ENCODE results near the gene PROS1. TPM values are rescaled to one million over a fixed set of nuclear protein-coding genes. Genes with fewer than 3 reads are reported as not detected.
"Not testable (repeated sequence)": the region's sequence is repeated elsewhere in the genome, so short reads cannot be mapped to it uniquely, and the experiment has no call there.

PROS1 gene
- total RNA-seq, 1 experiment from 2014 or later: 5.5 TPM

GRCh38 chr3:93961489-93961888, 12.2 kb downstream of the PROS1 start:
- CTCF ChIA-PET: no interaction called here
- POLR2A ChIA-PET (ENCODE audit: unreplicated experiment): no interaction called here
- Histone ChIP-seq H3K9ac (ENCODE audit: low read length) (no peak overlapping the region), H3K4me3 (ENCODE audit: low read length) (no peak overlapping the region), H3K36me3 (ENCODE audit: low read depth, low read length) (no peaks in the 10 kb centered on the region), H3K9me2 (replicated peaks; ENCODE audit: low read length) (no peaks in the 10 kb centered on the region), H4K20me1 (ENCODE audit: low read length) (no peaks in the 10 kb centered on the region), H3K4me2 (ENCODE audit: low read length) (no peak overlapping the region), H3K27ac (ENCODE audit: low read length) (no peak overlapping the region), H3K9me3 (ENCODE audit: low read length) (no peaks in the 10 kb centered on the region), H2AFZ (ENCODE audit: low read length) (no peak overlapping the region), H3K79me2 (ENCODE audit: low read length) (no peaks in the 10 kb centered on the region), H3F3A (ENCODE audit: low read length, unreplicated experiment) (no peaks in the 10 kb centered on the region), H3K4me1 (ENCODE audit: insufficient read depth, low read length) (no peaks in the 10 kb centered on the region), H3K27me3 (ENCODE audit: low read length) (no peaks in the 10 kb centered on the region)
- intact Hi-C loops (cut with micrococcal nuclease): loop anchor here (10.0 kb wide), 1 partner anchor 77 kb away; no protein-coding TSS in a partner anchor
- TF ChIP-seq EZH2 (IDR thresholded peaks at IDR 0.05; ENCODE audit: low read length, unreplicated experiment): no peak
- no peak for TF ChIP-seq EZH2phosphoT487 (IDR thresholded peaks at IDR 0.05; ENCODE audit: borderline replicate concordance, low read length)
- TF ChIP-seq CTCF (conservative IDR thresholded peaks at IDR 0.05; ENCODE audit: low read depth, low read length): no peak
- ATAC-seq (no peak), DNase-seq (no peak)
- no TSS peak for BruUV-seq (replicated peaks)

- ChIA-PET CTCF (no interaction called here), POLR2A (ENCODE audit: unreplicated experiment) (no interaction called here)
These were observed 12.7 kb downstream of the PROS1 start for GRCh38 chr3:93961026-93961425.

GRCh38 chr3:93949958-93950357, 23.7 kb downstream of the PROS1 start:
- H3K9me3 ChIP-seq (ENCODE audit: low read length); H3F3A ChIP-seq (ENCODE audit: low read length, unreplicated experiment); H3K27ac ChIP-seq (ENCODE audit: low read length); BruUV-seq (replicated peaks); H3K79me2 ChIP-seq (ENCODE audit: low read length); H3K4me1 ChIP-seq (ENCODE audit: insufficient read depth, low read length); ATAC-seq; POLR2A ChIA-PET (ENCODE audit: unreplicated experiment); H3K4me2 ChIP-seq (ENCODE audit: low read length); H2AFZ ChIP-seq (ENCODE audit: low read length); CTCF ChIA-PET; H3K4me3 ChIP-seq (ENCODE audit: low read length); DNase-seq; H4K20me1 ChIP-seq (ENCODE audit: low read length); H3K9ac ChIP-seq (ENCODE audit: low read length); H3K36me3 ChIP-seq (ENCODE audit: low read depth, low read length); H3K9me2 ChIP-seq (replicated peaks; ENCODE audit: low read length); intact Hi-C loops (cut with micrococcal nuclease); H3K27me3 ChIP-seq (ENCODE audit: low read length): not testable (repeated sequence)

More at GRCh38 chr3:93961026-93961425, 12.7 kb downstream of the PROS1 start:
- H3K4me1 ChIP-seq (ENCODE audit: insufficient read depth, low read length): no peaks in the 10 kb centered on the region
- H3K27ac ChIP-seq (ENCODE audit: low read length): no peak overlapping the region
- H3F3A ChIP-seq (ENCODE audit: low read length, unreplicated experiment): no peaks in the 10 kb centered on the region
- no peak overlapping the region for H2AFZ ChIP-seq (ENCODE audit: low read length)
- no peaks in the 10 kb centered on the region for H3K79me2 ChIP-seq (ENCODE audit: low read length)
- no peak for ATAC-seq
- H4K20me1 ChIP-seq (ENCODE audit: low read length): no peaks in the 10 kb centered on the region
- no peak for DNase-seq
- no peaks in the 10 kb centered on the region for H3K9me3 ChIP-seq (ENCODE audit: low read length)
- no peak overlapping the region for H3K4me2 ChIP-seq (ENCODE audit: low read length)
- H3K9ac ChIP-seq (ENCODE audit: low read length): no peak overlapping the region
- no peaks in the 10 kb centered on the region for H3K27me3 ChIP-seq (ENCODE audit: low read length)
- no peak overlapping the region for H3K4me3 ChIP-seq (ENCODE audit: low read length)
- no peaks in the 10 kb centered on the region for H3K9me2 ChIP-seq (replicated peaks; ENCODE audit: low read length)
- H3K36me3 ChIP-seq (ENCODE audit: low read depth, low read length): no peaks in the 10 kb centered on the region
- BruUV-seq (replicated peaks): no TSS peak
- TF ChIP-seq EZH2 (IDR thresholded peaks at IDR 0.05; ENCODE audit: low read length, unreplicated experiment) (no peak), EZH2phosphoT487 (IDR thresholded peaks at IDR 0.05; ENCODE audit: borderline replicate concordance, low read length) (no peak), CTCF (conservative IDR thresholded peaks at IDR 0.05; ENCODE audit: low read depth, low read length) (no peak)
- intact Hi-C loops (cut with micrococcal nuclease): loop anchor here (10.0 kb wide), 1 partner anchor 76 kb away; no protein-coding TSS in a partner anchor

- H3K79me2 ChIP-seq (ENCODE audit: low read length); H3K9ac ChIP-seq (ENCODE audit: low read length); H3F3A ChIP-seq (ENCODE audit: low read length, unreplicated experiment); H3K9me2 ChIP-seq (replicated peaks; ENCODE audit: low read length); POLR2A ChIA-PET (ENCODE audit: unreplicated experiment); DNase-seq; H3K36me3 ChIP-seq (ENCODE audit: low read depth, low read length); H3K27ac ChIP-seq (ENCODE audit: low read length); intact Hi-C loops (cut with micrococcal nuclease); H2AFZ ChIP-seq (ENCODE audit: low read length); H3K9me3 ChIP-seq (ENCODE audit: low read length); ATAC-seq; H3K4me1 ChIP-seq (ENCODE audit: insufficient read depth, low read length); H4K20me1 ChIP-seq (ENCODE audit: low read length); BruUV-seq (replicated peaks); H3K27me3 ChIP-seq (ENCODE audit: low read length); H3K4me3 ChIP-seq (ENCODE audit: low read length); H3K4me2 ChIP-seq (ENCODE audit: low read length); CTCF ChIA-PET: not testable (repeated sequence)
These were observed 36.2 kb downstream of the PROS1 start for GRCh38 chr3:93937485-93937884.
